ENCODE data around the gene FGF1.

Gene FGF1

GRCh38 chr5:142544946-142545649, 140.8 kb downstream of the FGF1 start:
- no peak overlapping the region for H3K4me3 ChIP-seq (ENCODE audit: low read depth, low read length)
- no peak for DNase-seq
- TF ChIP-seq CTCF (IDR thresholded peaks at IDR 0.05; ENCODE audit: low read depth, low read length): no peak
- H3K9me3 ChIP-seq: no peaks in the 10 kb centered on the region
- H3K36me3 ChIP-seq: no peaks in the 10 kb centered on the region
- H3K27me3 ChIP-seq: no peaks in the 10 kb centered on the region
- peaks cover 18% of the 10 kb centered on the region for H3K4me1 ChIP-seq

GRCh38 chr5:142544071-142544753, 141.7 kb downstream of the FGF1 start:
- no peak overlapping the region for H3K4me3 ChIP-seq (ENCODE audit: low read depth, low read length)
- no peak for DNase-seq
- H3K27me3 ChIP-seq: no peaks in the 10 kb centered on the region
- no peaks in the 10 kb centered on the region for H3K9me3 ChIP-seq
- no peak for TF ChIP-seq CTCF (IDR thresholded peaks at IDR 0.05; ENCODE audit: low read depth, low read length)
- peaks cover 18% of the 10 kb centered on the region for H3K4me1 ChIP-seq
- H3K36me3 ChIP-seq: no peaks in the 10 kb centered on the region

GRCh38 chr5:142542906-142543305, 143.0 kb downstream of the FGF1 start:
- H3K9me3 ChIP-seq: no peaks in the 10 kb centered on the region
- TF ChIP-seq CTCF (IDR thresholded peaks at IDR 0.05; ENCODE audit: low read depth, low read length): peak; percentile 28
- H3K27me3 ChIP-seq: no peaks in the 10 kb centered on the region
- H3K4me3 ChIP-seq (ENCODE audit: low read depth, low read length): no peak overlapping the region
- DNase-seq: no peak
- H3K4me1 ChIP-seq: peaks cover 13% of the 10 kb centered on the region
- H3K36me3 ChIP-seq: no peaks in the 10 kb centered on the region

Measured in BE2C (cell line).